ENCODE measurements around the gene EVI2A. TPM values are rescaled to one million over a fixed set of nuclear protein-coding genes. Genes with fewer than 3 reads are reported as not detected.

EVI2A gene
- total RNA-seq, 1 experiment from 2014 or later = not detected

DNA sequence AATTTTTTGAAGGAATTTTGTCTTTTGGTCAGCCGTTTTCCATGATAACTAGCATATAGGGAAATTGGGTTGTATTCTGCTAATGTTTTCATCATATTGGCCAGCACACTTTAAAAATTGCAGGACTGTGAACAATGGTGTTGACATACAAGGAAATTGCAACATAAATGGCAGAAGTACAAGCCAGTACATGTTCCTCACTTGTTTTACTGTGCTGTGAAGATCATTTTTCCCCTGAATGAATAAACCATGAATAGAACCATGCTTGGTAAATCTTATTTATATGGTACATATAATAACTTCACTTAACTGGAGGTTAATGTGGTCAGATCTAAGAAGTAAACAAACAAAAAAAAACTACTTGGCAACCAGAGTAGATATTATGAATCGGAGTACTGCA is 47.2 kb downstream of the EVI2A start:
- H3K27ac Mint-ChIP-seq (ENCODE audit: unreplicated experiment) = no peak overlapping the region

DNA sequence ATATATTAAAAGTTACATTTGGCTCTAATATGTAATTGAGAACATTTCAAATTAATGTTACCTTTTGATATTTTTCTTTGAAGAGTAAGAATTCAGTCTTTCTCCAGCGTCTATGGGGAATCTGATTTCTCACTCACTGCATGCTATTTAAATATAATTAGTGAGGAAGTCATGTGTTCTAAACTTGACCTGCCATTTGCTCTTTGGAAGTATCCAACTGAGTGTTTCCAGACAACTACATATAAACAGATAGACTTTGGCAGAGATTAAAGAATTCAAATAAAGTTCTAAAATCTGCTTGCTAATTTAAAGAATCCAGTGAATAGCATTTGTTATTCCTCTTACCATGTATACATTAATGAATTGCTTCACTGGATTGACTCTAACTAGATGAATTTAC is 47.9 kb downstream of the EVI2A start:
- H3K4me3 Mint-ChIP-seq (ENCODE audit: low read depth, unreplicated experiment) = no peak overlapping the region
- H3K9me3 Mint-ChIP-seq (ENCODE audit: low read depth, unreplicated experiment) = no peaks in the 10 kb centered on the region
- TF ChIP-seq, protein P1, sequence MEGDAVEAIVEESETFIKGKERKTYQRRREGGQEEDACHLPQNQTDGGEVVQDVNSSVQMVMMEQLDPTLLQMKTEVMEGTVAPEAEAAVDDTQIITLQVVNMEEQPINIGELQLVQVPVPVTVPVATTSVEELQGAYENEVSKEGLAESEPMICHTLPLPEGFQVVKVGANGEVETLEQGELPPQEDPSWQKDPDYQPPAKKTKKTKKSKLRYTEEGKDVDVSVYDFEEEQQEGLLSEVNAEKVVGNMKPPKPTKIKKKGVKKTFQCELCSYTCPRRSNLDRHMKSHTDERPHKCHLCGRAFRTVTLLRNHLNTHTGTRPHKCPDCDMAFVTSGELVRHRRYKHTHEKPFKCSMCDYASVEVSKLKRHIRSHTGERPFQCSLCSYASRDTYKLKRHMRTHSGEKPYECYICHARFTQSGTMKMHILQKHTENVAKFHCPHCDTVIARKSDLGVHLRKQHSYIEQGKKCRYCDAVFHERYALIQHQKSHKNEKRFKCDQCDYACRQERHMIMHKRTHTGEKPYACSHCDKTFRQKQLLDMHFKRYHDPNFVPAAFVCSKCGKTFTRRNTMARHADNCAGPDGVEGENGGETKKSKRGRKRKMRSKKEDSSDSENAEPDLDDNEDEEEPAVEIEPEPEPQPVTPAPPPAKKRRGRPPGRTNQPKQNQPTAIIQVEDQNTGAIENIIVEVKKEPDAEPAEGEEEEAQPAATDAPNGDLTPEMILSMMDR (IDR thresholded peaks at IDR 0.05; ENCODE audit: unreplicated experiment) = no peak
- CTCF ChIA-PET = no interaction called here
- no peak overlapping the region for H3K27ac Mint-ChIP-seq (ENCODE audit: unreplicated experiment)
- DNase-seq = no peak
- no peaks in the 10 kb centered on the region for H3K36me3 Mint-ChIP-seq (ENCODE audit: insufficient read depth, unreplicated experiment)
- H3K4me1 Mint-ChIP-seq (ENCODE audit: low read depth, unreplicated experiment) = peaks cover 15% of the 10 kb centered on the region
- H3K27me3 Mint-ChIP-seq (ENCODE audit: unreplicated experiment) = no peaks in the 10 kb centered on the region
- BruUV-seq (replicated peaks) = no TSS peak
- intact Hi-C loops (cut with micrococcal nuclease; ENCODE audit: unreplicated experiment) = no loop called here

More for the DNA sequence above, 47.2 kb downstream of the EVI2A start:
- peaks cover 8% of the 10 kb centered on the region for H3K4me1 Mint-ChIP-seq (ENCODE audit: low read depth, unreplicated experiment)
- no peaks in the 10 kb centered on the region for H3K9me3 Mint-ChIP-seq (ENCODE audit: low read depth, unreplicated experiment)
- BruUV-seq (replicated peaks) = no TSS peak
- no peaks in the 10 kb centered on the region for H3K27me3 Mint-ChIP-seq (ENCODE audit: unreplicated experiment)
- CTCF ChIA-PET = no interaction called here
- no peaks in the 10 kb centered on the region for H3K36me3 Mint-ChIP-seq (ENCODE audit: insufficient read depth, unreplicated experiment)
- TF ChIP-seq, protein P1 (IDR thresholded peaks at IDR 0.05; ENCODE audit: unreplicated experiment) = no peak
- DNase-seq = no peak
- H3K4me3 Mint-ChIP-seq (ENCODE audit: low read depth, unreplicated experiment) = no peak overlapping the region
- intact Hi-C loops (cut with micrococcal nuclease; ENCODE audit: unreplicated experiment) = no loop called here

DNA sequence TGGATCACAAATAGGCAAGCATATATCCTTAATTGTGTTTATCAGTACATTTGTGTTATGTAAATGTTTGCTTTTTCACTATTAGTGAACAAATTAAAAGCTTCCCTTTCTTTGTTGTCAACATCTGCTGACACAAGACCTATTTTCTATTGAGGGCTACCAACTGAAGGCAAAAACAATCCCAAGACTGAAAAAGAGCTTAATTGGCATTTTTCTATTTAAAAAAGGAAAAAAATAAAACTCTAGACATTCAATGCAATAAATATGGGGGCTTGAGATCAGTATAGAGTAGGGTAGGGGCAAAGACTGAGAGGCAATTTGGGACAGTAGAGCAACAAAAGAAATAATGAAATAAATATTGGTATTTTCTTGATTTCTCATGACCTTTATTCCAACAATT is 48.6 kb downstream of the EVI2A start:
- no TSS peak for BruUV-seq (replicated peaks)
- CTCF ChIA-PET = no interaction called here
- Mint-ChIP-seq H3K9me3 (ENCODE audit: low read depth, unreplicated experiment) (no peaks in the 10 kb centered on the region), H3K4me1 (ENCODE audit: low read depth, unreplicated experiment) (peaks cover 19% of the 10 kb centered on the region), H3K27me3 (ENCODE audit: unreplicated experiment) (no peaks in the 10 kb centered on the region), H3K36me3 (ENCODE audit: insufficient read depth, unreplicated experiment) (peaks cover 5% of the 10 kb centered on the region), H3K4me3 (ENCODE audit: low read depth, unreplicated experiment) (no peak overlapping the region), H3K27ac (ENCODE audit: unreplicated experiment) (no peak overlapping the region)
- TF ChIP-seq, protein P1 (IDR thresholded peaks at IDR 0.05; ENCODE audit: unreplicated experiment) = no peak
- no peak for DNase-seq
- intact Hi-C loops (cut with micrococcal nuclease; ENCODE audit: unreplicated experiment) = no loop called here

DNA sequence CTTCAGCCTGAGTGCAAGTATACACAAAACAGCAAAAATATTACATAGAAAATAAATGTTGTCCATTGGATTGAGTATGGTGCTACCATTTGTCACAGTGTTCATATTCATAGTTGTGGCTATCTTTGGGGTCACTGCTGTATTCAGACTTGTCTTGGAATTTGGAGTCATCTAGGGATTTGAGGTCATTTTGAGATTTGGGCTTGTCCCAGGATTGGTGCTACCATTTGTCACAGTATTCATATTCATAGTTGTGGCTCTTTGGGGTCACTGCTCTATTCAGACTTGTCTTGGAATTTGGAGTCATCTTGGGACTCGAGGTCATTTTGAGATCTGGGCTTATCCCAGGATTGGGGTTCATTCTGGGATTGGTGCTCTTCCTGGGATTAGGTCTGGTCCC is 49.2 kb downstream of the EVI2A start:
- Mint-ChIP-seq H3K4me3 (ENCODE audit: low read depth, unreplicated experiment) (no peak overlapping the region), H3K4me1 (ENCODE audit: low read depth, unreplicated experiment) (peaks cover 24% of the 10 kb centered on the region), H3K27ac (ENCODE audit: unreplicated experiment) (no peak overlapping the region), H3K36me3 (ENCODE audit: insufficient read depth, unreplicated experiment) (peaks cover 9% of the 10 kb centered on the region), H3K27me3 (ENCODE audit: unreplicated experiment) (no peaks in the 10 kb centered on the region), H3K9me3 (ENCODE audit: low read depth, unreplicated experiment) (no peaks in the 10 kb centered on the region)
- CTCF ChIA-PET = no interaction called here
- intact Hi-C loops (cut with micrococcal nuclease; ENCODE audit: unreplicated experiment) = no loop called here
- BruUV-seq (replicated peaks) = no TSS peak
- DNase-seq = no peak
- TF ChIP-seq, protein P1 (IDR thresholded peaks at IDR 0.05; ENCODE audit: unreplicated experiment) = no peak

Measured in Calu3 (cell line).